Smooth muscle cell of the brain vasculature (primary cell): ENCODE results near the gene TBXAS1.

Experiments used
- DNase-seq: peaks from one replicate; pipeline ENCODE4 v3.0.0-alpha.2; 2012; ENCODE audit warnings: low read depth, low spot score

Gene TBXAS1

DNA sequence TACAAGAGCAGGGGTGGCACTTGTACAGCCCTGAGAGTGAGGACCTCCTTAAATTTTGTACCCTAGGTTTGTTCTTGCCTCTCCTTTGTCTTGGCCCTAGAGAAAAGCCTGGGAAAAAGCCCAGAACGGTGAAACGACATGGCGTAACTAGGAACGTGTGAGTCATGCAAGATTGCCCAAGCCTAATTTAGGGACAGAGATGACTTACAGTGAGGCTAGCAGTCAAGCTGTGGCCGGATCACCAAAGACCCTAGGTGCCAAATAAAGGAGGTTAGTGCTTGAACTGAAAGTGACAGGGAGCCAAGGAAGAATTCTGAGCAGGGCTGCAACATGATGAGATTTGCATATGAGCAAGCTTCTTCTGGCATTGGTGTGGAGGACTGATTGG, 25.1 kb downstream of the TBXAS1 start:
- DNase-seq: no peak

DNA sequence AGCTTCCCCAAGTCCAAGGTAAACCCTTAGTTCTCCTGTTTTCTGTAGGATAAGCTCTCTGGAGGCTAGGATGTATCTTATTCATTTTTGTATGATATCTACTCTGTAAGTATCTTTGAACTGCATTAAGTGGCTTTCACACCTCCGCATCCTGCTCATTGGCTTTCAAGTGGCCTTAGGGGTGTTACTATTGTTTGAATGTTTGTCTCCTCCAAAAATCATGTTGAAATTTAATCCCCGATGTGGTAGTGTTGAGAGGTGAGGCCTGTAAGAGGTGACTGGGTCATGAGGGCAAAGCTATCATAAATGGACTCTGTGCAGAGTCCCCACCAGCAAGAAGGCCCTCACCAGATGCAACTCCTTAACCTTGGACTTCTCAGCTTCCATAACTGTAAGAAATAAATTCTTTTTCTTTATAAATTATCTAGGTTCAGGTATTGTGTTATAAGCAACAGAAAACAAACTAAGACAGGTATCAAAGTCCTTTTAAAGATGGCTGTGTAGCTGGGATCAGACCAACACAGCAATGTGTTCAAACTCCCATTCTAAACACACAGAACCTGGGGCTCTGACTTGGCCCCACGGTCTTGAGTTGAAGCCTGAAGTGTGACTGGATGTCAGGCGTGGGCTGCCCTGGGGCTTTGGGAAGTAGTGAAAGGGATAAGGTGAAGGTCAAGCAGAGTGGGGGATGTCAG, 25.9 kb downstream of the TBXAS1 start:
- DNase-seq: no peak

DNA sequence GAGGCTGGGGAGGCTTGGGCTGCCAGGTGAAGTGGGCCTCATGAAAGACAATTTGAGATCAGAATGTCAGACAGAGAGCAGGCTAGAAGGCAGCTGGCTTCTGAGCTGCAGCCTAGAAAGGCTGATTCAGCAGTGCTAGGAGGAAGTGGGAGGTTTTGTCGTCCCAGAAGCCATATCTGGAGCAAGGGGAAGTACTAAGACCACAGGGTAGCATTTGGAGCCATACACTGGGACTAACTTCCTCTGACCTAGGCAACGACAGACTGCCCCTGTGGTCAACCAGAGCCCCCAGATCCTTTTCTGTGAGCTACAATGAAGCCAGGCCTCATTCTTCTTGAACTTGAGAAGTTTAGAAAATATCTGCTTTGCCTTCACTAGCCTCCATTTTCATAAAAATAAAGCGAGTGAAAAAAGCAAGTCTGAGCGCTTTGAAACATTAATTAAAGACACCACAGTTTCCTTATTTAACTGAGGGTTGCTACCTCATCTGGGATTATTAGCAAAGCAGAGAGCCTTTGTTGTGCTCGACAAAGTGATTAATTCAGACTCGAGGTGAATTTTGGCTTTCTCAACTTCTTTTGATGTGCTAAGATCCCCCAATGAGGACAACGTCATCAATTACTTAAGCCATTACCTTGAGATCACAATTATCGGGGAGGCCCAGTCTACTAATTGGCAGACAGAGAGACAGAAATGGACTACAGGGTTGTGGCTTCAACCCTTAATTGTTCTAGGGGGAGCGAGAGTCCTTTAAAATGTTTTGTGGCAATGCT, 26.6 kb downstream of the TBXAS1 start:
- DNase-seq: no peak

DNA sequence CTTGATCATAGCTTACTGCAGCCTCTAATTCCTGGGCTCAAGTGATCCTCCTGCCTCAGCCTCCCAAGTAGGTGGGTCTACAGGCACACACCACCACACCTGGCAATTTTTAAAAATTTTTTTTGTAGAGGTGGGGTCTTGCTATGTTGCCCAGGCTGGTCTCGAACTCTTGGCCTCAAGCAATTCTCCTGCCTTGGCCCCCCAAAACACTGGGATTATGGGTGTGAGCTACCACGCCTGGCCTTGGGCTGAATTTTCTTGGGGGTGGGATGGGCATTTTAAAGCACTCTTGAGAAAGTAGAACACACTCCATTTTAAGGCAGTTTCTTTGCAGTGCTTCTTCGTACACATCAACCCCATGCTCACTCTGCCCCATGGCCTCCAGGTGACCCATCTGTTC, 28.7 kb downstream of the TBXAS1 start:
- no peak for DNase-seq

DNA sequence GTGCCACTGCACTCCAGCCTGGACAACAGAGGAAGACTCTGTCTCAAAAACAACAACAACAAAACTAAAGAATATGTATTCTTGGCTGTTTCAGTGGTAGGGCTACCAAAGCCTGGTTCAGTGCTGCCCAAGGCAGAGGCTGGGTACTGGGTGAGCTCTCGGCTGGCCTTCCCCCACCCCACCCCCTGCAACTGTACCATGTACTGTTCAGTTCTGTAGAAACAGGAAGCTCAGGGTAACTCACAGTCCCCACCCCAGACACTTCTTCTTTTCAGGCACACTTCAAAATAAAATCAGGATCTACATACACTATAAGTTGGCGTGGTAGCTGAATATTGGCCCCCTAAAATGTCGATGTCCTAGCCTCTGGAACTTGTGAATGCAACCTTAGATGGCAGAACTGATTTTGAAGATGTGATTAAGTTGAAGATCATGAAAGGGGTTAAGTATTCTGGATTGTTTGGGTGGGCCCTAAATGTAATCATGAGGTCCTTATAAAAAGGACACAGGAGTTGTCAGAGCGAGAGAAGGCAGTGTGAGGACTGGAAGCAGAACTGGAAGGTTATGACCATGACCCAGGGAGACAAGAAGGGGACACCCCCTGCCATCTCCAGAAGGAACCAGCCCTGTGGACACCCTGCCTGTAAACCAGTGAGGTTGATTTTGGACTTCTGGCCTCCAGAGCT, 31.2 kb downstream of the TBXAS1 start:
- no peak for DNase-seq

DNA sequence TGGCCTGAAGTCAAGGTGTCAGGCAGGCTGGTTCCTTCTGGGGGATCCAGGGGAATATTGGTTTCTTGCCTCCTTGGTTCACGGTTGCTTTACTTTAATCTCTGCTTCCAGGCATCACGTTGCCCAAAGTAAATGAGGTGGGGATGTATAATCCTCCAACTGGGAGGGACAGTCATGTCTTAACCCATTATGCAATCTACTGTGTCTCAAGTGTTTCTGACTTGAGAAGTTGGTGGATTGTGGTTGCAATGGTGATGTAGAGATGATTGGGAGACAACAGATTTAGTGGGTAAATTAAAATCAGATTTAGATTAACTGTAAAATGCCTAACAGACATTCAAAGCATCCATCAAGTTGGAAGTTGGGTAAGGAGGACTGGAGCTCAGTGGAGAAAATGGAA, 32.7 kb downstream of the TBXAS1 start:
- no peak for DNase-seq

DNA sequence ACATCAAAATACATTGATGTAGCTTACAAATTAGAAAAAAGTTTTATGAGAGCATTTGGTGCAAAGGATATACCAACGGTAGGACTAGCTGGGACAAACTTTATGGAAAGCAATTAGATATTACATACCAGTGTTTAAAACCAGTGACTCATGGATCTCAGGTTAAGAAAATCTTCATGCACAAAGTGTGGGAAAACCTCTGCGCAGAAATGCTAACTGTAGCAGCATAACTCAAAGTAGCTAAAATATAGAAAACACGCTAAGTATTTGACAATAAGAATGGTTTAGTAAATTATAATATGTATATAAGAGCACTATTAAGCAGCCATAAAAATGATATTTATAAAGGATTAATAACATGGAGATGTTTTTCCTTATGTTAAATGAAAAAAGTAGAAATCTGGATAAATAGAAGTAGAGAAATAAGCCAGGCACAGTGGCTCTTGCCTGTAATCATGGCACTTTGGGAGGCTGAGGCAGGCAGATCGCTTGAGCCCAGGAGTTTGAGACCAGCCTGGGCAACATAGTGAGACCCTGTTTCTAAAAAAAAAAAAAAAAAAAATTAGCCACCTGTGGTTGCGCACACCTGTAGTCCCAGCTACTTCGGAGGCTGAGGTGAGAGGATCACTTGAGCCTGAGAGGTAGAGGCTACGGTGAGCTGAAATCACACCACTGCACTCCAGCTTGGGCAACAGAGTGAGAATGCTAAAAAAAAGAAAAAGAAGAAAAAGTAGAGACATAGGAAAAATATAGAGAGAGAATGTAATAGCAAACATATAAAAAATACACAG, 37.2 kb downstream of the TBXAS1 start:
- DNase-seq: no peak

DNA sequence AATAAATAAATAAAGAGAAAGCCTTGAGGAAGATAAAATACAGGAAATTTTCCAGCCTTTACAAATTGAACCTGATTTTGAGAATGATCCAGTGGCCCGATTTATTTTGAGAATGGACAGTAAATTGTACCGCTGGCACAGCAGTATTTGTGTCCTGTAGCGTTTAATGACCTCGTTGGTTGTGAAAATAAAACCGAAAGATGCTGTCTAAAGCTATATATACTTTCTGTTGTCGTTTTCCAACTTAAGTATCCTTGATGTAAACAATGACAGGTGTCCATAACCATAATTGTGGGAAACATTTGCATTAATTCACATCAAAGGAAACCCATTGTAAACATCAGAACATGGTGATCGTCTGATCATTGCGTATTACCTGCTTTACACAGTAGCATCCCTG, 38.8 kb downstream of the TBXAS1 start:
- DNase-seq: no peak

DNA sequence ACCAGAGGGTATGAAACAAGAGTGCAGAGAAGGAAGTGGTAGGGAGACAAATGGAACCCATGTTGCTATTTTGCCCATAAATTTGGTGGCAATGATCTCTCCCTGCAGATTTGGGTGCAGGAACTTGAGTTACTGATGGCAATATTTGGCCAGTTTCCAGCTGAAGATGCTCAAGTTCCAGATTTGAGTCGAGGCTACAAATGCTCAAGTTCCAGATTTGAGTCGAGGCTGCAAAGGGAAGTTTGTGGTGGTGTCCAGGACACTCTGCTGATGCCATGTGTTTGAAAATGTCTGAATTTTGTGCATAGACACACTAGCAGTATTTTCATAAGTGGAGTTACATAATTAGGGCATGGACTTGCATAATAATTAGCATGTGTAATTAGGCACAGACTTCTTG, 40.8 kb downstream of the TBXAS1 start:
- no peak for DNase-seq

DNA sequence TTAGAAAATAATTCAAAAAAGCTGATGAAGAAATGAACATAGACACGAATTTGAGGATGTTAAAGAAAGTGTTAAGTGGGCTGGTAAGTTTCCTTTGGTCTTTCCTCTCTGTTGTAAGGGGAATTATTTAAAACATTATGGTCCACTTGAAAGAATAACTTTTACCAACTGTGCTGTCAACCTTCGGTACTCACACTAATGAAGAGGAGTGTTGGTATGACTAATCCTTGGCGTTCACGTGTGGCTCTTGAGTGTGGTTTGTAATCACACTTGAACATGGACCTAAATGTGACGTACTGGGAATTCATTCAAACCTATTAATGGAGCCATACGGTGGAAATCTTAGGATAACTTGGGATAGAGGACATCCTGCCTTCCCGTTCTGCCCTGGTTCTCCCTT, 41.3 kb downstream of the TBXAS1 start:
- DNase-seq: no peak

DNA sequence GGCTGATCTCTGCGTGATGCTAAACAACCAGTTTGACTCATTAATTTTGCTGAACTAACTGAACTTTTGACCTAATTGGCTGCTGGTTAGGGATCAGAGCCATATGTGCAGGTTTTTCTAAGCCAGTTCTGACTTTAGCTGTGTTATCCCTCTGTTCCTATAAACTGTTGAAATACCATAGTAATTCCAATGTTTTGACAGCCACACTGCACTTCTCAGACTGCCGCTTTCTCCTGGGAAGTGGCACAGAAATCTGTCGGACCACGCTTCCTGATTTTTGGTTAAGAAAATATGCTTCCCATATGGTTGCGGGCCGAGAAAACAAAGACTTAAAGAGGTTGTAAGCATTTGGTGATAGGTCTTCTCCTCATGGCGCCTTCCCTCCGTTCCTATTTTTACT, 42.3 kb downstream of the TBXAS1 start:
- DNase-seq: no peak

DNA sequence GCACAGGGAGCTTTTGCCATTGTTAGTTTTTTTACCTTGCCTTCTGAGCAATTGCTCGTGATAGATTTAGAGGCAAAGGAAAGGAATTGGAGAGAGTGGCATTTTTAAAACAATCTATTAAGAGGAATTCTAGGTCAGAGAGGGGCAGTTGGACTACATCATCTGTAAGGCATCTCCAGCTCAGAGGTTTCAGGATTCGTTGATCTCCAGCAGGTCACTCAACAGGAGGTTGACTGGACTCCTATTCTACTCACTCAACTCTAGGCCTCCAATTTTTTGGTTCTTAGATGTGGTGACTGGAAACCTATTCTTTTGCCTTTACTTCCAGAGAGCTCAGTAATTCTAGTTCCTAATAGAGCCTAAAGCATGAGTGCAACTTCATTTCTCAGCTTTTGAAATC, 42.8 kb downstream of the TBXAS1 start:
- DNase-seq: no peak

DNA sequence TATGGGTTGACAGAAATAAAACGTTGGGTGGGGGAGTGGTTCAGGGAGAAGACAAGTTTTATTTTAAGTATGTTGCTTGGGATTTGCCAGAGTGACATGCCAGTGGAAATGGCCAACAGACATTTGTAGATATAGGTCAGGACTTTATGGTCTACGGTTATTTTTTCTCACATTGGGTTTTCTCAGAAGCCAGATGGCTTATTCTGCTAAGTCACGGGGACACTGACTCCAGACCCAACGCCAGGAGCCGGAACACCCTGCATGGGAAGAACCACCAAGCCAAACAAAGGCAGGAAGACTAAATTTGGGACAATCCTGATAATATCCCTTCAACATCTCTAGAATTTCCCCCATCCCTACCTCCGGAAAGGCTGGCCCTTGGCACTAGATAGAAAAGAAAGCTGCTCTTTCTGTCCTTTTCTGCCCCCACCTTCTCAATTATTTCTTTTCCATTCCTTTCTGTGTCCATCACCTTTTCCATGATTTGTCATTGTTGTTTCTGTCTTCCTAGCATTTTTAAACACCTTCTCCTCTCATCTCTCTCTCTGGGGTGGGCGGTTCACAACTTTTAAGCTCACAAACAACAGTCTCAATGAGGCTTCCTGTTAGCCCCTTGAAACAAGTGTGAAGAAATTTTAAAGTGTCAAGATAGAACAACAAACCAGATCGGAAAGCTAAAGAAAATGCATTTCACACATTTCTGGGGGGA, 44.7 kb downstream of the TBXAS1 start:
- no peak for DNase-seq

DNA sequence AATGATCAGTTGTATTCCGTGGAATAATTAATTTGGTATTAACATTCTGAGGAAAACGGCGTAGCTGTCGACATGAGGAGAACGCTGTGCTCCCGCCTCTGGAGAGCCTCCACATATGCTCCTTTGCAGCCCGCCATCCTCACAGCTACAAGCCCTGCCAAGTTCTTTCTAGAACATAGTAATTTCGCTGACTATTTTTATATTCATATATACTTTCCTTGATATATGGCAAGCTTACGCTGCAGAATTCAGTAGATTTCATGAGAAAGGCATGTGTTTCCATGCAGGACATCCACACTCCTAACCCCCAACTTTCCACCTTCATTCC, 45.2 kb downstream of the TBXAS1 start:
- DNase-seq: no peak

DNA sequence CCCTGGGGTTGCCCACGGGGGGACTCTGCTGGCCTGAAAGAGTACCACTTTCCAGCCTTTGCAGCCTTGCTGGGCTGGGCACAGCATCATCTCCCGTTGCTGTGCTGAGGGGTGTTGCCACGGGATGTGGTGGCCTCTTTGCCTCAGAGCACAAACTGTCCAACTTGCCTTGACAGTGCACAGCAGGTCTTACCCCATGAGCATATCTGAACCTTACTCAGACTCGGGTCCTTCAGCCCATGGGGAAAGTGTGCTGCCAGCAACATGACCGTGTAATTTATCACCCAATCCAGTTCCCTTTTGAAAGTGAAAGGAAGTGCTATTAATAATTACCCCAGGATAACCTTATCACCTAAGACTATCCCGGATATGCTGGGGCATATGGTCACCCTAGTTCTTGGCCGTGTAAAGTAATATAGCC, 46.8 kb downstream of the TBXAS1 start:
- no peak for DNase-seq

DNA sequence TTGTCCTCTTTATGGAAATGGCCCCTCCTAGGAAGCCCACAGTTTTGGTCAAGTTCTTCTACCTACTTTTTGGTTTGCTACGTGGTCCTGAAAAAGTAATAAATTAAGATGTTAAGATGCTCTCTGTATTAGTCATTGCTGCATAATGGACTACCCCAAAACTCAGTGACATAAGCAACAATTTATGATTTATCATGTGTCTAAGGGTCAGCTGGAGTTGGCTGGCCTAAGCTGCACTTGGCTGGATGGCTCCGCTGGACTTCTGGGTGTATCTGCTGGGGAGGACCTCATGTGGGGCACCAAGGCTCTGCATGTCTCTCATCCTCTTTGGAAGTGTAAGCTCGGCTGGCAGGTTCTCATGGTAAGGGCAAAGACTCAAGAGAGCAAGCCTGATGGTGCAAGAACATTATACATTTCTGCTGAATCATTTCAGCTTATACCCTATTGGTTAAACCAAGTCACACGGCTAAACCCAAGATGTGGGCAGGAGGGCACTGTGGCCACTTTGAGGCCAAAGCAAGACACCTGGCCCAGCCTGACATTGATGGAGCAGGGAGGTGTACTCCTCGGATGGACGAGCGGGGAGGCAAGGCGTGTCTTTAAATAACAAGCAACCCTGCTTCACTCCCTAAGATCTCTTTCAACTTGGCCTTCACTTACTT, 47.7 kb downstream of the TBXAS1 start:
- no peak for DNase-seq

DNA sequence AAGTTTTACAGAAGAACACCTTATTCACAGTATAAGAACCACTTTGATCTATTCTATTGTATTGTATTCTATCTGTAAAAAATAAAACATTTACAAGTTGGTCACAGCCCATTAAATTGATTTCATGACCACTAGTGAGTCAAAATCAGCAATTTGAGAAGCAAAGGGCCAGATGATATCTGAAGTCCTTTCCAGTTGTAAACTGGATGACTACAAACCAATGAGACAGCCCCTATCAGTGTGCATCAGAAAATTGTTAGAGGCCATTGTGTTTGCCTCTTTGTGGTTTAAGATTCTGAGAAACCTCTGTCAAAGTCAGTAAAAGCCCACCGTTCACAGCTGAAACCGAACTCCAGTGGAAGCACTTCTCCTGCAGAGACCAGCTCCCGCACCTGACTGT, 54.8 kb downstream of the TBXAS1 start:
- no peak for DNase-seq

DNA sequence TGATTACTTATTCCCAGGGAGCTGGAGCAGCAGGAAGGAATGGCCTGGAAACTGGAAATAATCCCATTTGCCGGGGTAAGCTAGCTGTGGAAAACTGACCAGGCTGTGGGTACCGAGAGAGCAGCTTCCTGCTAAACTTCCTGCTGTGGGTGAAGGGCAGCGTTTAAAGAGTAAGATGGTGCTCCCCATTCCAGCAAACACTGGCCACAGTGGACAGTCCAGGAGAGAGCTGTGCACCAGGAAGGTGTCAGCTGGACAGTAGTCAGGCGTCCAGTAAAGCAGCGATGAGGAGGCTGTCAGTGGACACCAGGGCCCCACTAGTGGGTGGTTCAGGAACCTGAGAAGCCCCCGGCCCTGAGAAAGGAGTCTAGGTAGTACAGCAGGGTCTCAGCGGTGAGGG, 55.4 kb downstream of the TBXAS1 start:
- DNase-seq: no peak

DNA sequence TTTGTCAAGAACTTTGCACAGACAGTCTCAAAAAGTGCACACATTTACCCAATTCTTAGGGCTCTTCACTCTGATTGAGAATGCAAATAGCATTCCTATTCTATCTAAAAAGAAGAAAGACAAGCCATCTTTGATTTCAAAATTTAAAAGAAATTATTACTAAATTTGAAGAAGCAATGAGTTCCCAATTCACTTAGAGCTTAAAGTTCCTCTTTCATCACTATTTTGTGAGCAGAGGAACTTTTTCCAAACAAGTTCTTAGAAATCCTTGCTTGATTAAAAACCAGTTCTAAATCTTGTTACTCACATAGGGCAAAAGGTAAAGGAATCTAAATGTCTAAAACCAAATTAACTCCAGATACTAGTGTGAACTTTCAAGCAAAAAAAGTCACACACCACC, 56.4 kb downstream of the TBXAS1 start:
- DNase-seq: no peak

DNA sequence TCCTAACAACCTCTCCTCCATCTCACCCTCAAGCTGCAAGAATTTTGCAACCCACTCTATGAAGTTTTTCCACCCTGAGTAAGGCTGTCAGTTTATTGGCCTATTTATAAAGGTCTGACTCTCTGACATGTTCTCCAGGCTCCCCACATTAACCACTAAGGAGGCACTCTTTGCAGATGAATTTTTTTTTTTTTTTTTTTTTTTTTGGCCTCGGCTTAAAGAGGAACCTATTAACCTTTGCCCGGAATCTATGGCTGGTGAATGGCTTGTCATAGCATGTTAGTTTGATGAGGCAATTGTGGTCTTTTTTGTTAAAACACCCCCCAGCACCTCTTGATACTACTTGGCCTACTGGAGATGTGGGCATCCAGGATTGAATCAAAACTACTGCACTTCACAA, 57.1 kb downstream of the TBXAS1 start:
- DNase-seq: no peak

DNA sequence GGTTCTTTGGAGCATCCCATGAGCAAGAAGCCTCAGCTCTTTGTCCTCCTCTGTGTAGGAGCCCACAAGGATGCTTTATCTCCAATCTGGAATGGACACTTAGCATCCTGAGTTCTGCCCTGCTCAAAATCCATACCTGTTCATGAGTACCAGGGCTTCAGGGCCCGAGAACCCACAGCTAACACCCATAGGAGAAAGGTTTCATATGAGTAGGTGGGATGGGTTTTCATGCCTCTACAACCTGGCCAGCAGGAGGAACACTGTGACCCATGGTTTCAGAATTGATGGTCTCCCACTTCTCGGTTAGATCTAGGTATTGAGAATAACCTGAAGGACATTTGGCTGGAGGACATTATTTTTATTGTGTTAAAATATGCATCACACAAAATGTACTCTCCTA, 57.8 kb downstream of the TBXAS1 start:
- DNase-seq: no peak
